ENCODE results near the gene TREX2. TPM values are rescaled to one million over a fixed set of nuclear protein-coding genes. Genes with fewer than 3 reads are reported as not detected.
A peak's percentile ranks its signal among the peaks of the same experiment; 100 is the strongest.

The TREX2 gene
- total RNA-seq, 1 donor from 2014 or later: 3.7 TPM

DNA sequence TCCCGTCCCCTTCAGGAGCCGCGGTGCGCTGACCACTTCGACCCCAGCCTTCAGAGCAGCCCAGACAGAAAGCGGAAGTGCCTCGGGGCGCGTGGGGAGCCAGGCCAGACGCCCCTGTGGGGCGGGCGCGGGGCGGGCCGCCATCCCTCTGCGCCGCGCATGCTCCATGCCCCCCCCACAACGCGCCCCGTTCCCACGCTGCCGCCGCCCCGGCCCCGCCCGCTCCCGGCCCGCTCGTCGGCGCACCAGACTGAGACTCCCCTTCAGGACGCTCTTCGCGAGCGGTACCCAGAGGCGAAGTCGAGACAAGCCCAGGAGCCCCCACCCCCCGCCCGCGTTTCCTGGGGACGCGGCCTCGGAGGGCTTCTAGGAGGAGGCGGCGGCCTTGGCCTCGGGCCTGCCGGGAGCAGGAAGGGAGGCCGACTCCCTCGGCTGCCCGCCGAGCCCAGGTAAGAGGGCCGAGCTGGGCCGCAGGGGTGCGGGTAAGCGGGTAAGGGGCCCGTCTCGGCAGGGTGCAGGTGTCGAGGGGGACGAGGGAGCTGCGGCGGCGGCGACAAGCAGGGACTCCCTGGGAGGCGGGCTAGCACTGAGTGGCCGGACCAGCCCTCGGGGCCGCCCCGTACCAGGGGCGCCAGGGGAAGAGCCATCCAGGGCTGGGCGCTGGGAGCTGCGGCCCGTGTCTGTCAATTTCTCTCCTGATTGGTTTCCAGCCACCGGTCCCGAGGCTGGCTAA is 34.4 kb downstream of the TREX2 start, which contains the start of gene ZFP92:
Gene ZFP92, plus strand, starts transcription at position 218 of the 733 bp plus-strand sequence. CDS start 6,851 bp downstream, outside the sequence.
- no peak within 1 kb of the TSS for H3K27ac ChIP-seq (ENCODE audit: low read depth, low read length)
- H3K4me3 ChIP-seq (ENCODE audit: low read length in 3 of 3): peak within 1 kb of the TSS in 2 of 3 donors; percentile 38 to 45
- no peaks in the 10 kb centered on the region for H3K36me3 ChIP-seq (ENCODE audit: control insufficient read depth in 3 of 3, insufficient read depth in 3 of 3, low read length in 3 of 3)
- peaks cover 7 to 20% (median 7%) of the 10 kb centered on the region in 3 donors for H3K27me3 ChIP-seq (ENCODE audit: control insufficient read depth in 3 of 3, insufficient read depth in 3 of 3, low read length in 3 of 3)
- H3K9ac ChIP-seq (ENCODE audit: low read depth in 1 of 3, low read length in 3 of 3): peak within 1 kb of the TSS in 1 of 3 donors; percentile 57
- H3K9me3 ChIP-seq (ENCODE audit: control insufficient read depth in 3 of 3, low read length in 3 of 3): no peaks in the 10 kb centered on the region
- peaks cover 0 to 5% (median 4%) of the 10 kb centered on the region in 3 donors for H3K4me1 ChIP-seq (ENCODE audit: control insufficient read depth in 3 of 3, insufficient read depth in 3 of 3, low read length in 3 of 3)

DNA sequence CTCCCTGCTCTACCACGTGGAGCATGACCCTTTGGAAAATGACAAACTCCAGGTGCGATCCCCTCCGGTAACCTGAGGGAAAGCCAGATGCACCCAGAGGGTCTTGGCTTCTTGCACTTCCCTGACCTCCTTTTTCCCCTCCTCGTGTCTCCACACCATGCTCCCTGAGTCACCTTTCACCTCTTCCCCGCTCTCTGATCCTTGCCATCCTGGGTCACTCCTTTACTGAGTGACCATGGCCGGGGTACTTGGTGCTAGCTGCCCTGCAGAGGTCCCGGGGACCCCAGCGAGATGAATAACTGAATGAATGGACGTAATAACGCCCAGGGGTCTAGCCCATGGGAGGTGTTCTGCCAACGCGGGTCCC is 35.0 kb downstream of the TREX2 start:
- no peaks in the 10 kb centered on the region for H3K36me3 ChIP-seq (ENCODE audit: control insufficient read depth in 3 of 3, insufficient read depth in 3 of 3, low read length in 3 of 3)
- peaks cover 0 to 5% (median 4%) of the 10 kb centered on the region in 3 donors for H3K4me1 ChIP-seq (ENCODE audit: control insufficient read depth in 3 of 3, insufficient read depth in 3 of 3, low read length in 3 of 3)
- no peak overlapping the region for H3K9ac ChIP-seq (ENCODE audit: low read depth in 1 of 3, low read length in 3 of 3)
- H3K9me3 ChIP-seq (ENCODE audit: control insufficient read depth in 3 of 3, low read length in 3 of 3): no peaks in the 10 kb centered on the region
- peak overlapping the region in 1 of 3 donors; percentile 14 for H3K4me3 ChIP-seq (ENCODE audit: low read length in 3 of 3)
- peaks cover 7 to 17% (median 7%) of the 10 kb centered on the region in 3 donors for H3K27me3 ChIP-seq (ENCODE audit: control insufficient read depth in 3 of 3, insufficient read depth in 3 of 3, low read length in 3 of 3)
- H3K27ac ChIP-seq (ENCODE audit: low read depth, low read length): no peak overlapping the region

- no peaks in the 10 kb centered on the region for H3K36me3 ChIP-seq (ENCODE audit: control insufficient read depth in 3 of 3, insufficient read depth in 3 of 3, low read length in 3 of 3)
- peaks cover 0 to 5% (median 4%) of the 10 kb centered on the region in 3 donors for H3K4me1 ChIP-seq (ENCODE audit: control insufficient read depth in 3 of 3, insufficient read depth in 3 of 3, low read length in 3 of 3)
- H3K9me3 ChIP-seq (ENCODE audit: control insufficient read depth in 3 of 3, low read length in 3 of 3): no peaks in the 10 kb centered on the region
- H3K4me3 ChIP-seq (ENCODE audit: low read length in 3 of 3): no peak overlapping the region
- peaks cover 7 to 16% (median 7%) of the 10 kb centered on the region in 3 donors for H3K27me3 ChIP-seq (ENCODE audit: control insufficient read depth in 3 of 3, insufficient read depth in 3 of 3, low read length in 3 of 3)
- no peak overlapping the region for H3K9ac ChIP-seq (ENCODE audit: low read depth in 1 of 3, low read length in 3 of 3)
- no peak overlapping the region for H3K27ac ChIP-seq (ENCODE audit: low read depth, low read length)
These were observed 35.5 kb downstream of the TREX2 start for GRCh38 chrX:153410373-153410772.

DNA sequence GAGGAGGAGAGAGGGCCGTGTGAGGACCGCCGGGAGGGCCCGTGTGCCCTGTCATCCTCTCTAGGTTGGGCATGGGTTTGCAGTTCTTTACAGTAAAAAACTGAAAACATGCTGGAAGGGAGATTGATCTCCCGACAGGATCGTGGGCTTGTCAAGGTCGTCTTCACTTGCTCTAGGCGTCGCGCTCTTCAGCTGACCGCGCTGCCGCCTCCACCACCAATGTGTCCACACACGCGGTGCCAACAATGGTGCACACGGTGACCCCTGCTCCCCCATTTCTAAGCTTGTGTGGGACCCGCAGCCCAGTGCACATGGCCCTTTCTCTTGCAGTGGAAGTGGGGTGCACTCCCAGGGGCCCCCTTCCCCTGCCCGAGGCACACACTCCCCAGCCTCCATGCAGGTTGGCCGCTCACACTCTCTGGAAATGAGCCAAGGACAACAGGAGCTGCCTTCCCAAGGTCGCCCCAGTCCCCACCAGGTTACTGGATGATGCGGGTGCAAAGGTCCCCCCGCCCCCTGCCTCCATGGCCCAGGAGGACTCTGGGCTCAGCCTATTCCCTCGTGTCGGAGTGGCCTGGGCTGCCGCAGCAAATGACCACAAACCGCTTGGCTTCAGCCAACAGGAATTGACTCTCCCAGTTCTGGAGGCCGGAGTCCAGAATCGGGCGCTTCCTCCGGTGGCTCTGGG is 36.3 kb downstream of the TREX2 start:
- no peaks in the 10 kb centered on the region for H3K36me3 ChIP-seq (ENCODE audit: control insufficient read depth in 3 of 3, insufficient read depth in 3 of 3, low read length in 3 of 3)
- H3K27ac ChIP-seq (ENCODE audit: low read depth, low read length): no peak overlapping the region
- H3K9me3 ChIP-seq (ENCODE audit: control insufficient read depth in 3 of 3, low read length in 3 of 3): no peaks in the 10 kb centered on the region
- peaks cover 0 to 5% (median 4%) of the 10 kb centered on the region in 3 donors for H3K4me1 ChIP-seq (ENCODE audit: control insufficient read depth in 3 of 3, insufficient read depth in 3 of 3, low read length in 3 of 3)
- H3K9ac ChIP-seq (ENCODE audit: low read depth in 1 of 3, low read length in 3 of 3): no peak overlapping the region
- peaks cover 7 to 16% (median 7%) of the 10 kb centered on the region in 3 donors for H3K27me3 ChIP-seq (ENCODE audit: control insufficient read depth in 3 of 3, insufficient read depth in 3 of 3, low read length in 3 of 3)
- H3K4me3 ChIP-seq (ENCODE audit: low read length in 3 of 3): no peak overlapping the region

DNA sequence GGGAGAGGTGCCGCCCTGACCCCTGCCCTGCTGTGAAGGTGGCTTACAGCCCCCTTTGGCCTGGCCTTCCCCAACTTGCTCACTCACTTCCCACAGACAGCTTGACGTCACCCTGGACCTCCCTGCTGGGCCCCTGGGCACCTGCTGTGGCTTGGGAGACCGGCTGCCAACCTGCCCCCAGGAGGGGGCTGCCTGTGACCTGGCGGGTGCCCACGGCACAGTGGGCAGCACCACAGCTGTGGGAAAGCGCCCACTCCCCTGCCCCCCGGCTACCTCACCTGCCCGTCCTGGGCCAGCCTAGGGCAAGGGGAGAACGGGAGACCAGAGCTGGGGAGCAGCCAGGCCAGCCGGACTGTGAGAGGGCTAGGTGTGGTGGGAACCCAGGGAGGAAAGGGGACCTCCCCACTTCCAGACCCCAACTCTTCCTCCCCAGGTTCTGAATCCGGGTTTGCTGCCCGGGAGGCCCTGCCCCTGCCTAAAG is 36.9 kb downstream of the TREX2 start:
- no peak overlapping the region for H3K4me3 ChIP-seq (ENCODE audit: low read length in 3 of 3)
- H3K4me1 ChIP-seq (ENCODE audit: control insufficient read depth in 3 of 3, insufficient read depth in 3 of 3, low read length in 3 of 3): peaks cover 0 to 5% (median 4%) of the 10 kb centered on the region in 3 donors
- H3K9me3 ChIP-seq (ENCODE audit: control insufficient read depth in 3 of 3, low read length in 3 of 3): no peaks in the 10 kb centered on the region
- no peak overlapping the region for H3K9ac ChIP-seq (ENCODE audit: low read depth in 1 of 3, low read length in 3 of 3)
- H3K27me3 ChIP-seq (ENCODE audit: control insufficient read depth in 3 of 3, insufficient read depth in 3 of 3, low read length in 3 of 3): peaks cover 7 to 16% (median 7%) of the 10 kb centered on the region in 3 donors
- H3K27ac ChIP-seq (ENCODE audit: low read depth, low read length): no peak overlapping the region
- H3K36me3 ChIP-seq (ENCODE audit: control insufficient read depth in 3 of 3, insufficient read depth in 3 of 3, low read length in 3 of 3): no peaks in the 10 kb centered on the region

DNA sequence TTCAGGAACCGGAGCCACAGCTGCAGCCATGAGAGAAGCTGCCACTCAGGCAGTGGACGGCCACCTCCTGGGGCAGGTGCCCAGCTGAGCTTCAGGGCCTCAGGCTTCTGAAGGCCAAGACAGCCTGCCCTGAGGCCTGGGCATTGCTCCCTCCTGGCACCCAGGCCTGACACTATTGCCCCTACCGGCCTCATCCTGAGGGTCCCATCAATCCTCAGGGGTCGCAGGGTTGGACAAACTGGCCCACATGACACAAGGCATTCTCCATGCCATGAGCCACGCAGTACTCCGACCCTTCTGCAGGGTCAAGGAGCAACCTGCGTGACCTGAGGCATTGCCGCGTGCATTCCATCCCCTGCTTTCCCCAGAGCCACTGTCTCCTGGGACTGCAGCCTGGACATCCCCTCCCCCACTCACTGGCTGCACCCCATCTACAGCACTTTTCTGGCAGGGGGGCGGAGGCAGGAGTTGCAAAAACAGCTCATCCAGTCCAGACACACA is 37.6 kb downstream of the TREX2 start:
- Histone ChIP-seq H3K9me3 (ENCODE audit: control insufficient read depth in 3 of 3, low read length in 3 of 3) (no peaks in the 10 kb centered on the region), H3K27me3 (ENCODE audit: control insufficient read depth in 3 of 3, insufficient read depth in 3 of 3, low read length in 3 of 3) (peaks cover 7 to 14% (median 7%) of the 10 kb centered on the region in 3 donors), H3K36me3 (ENCODE audit: control insufficient read depth in 3 of 3, insufficient read depth in 3 of 3, low read length in 3 of 3) (no peaks in the 10 kb centered on the region), H3K27ac (ENCODE audit: low read depth, low read length) (no peak overlapping the region), H3K4me3 (ENCODE audit: low read length in 3 of 3) (no peak overlapping the region), H3K4me1 (ENCODE audit: control insufficient read depth in 3 of 3, insufficient read depth in 3 of 3, low read length in 3 of 3) (peaks cover 0 to 5% (median 4%) of the 10 kb centered on the region in 3 donors), H3K9ac (ENCODE audit: low read depth in 1 of 3, low read length in 3 of 3) (no peak overlapping the region)

DNA sequence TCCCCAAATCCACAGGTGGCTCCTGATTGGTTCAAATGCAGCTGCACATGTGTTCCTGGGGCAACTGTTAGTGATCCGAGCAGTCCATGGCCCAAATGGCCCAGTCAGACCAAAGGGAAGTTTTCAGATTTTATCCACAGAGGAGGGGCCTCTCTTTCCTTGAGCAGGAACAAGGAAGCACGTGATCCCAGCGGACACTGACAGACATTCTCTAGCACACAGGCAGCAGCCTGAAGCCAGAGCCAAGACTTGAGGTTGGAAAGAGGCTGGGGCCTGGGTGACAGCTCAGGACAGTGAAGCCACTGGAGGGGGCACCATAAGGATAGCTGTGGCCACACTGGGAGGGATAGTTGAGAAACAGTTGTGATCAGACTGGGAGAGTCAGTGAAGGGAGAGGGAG is 38.1 kb downstream of the TREX2 start:
- no peaks in the 10 kb centered on the region for H3K36me3 ChIP-seq (ENCODE audit: control insufficient read depth in 3 of 3, insufficient read depth in 3 of 3, low read length in 3 of 3)
- H3K4me1 ChIP-seq (ENCODE audit: control insufficient read depth in 3 of 3, insufficient read depth in 3 of 3, low read length in 3 of 3): peaks cover 0 to 5% (median 4%) of the 10 kb centered on the region in 3 donors
- no peak overlapping the region for H3K9ac ChIP-seq (ENCODE audit: low read depth in 1 of 3, low read length in 3 of 3)
- peaks cover 7 to 12% (median 7%) of the 10 kb centered on the region in 3 donors for H3K27me3 ChIP-seq (ENCODE audit: control insufficient read depth in 3 of 3, insufficient read depth in 3 of 3, low read length in 3 of 3)
- no peak overlapping the region for H3K4me3 ChIP-seq (ENCODE audit: low read length in 3 of 3)
- no peak overlapping the region for H3K27ac ChIP-seq (ENCODE audit: low read depth, low read length)
- H3K9me3 ChIP-seq (ENCODE audit: control insufficient read depth in 3 of 3, low read length in 3 of 3): no peaks in the 10 kb centered on the region

DNA sequence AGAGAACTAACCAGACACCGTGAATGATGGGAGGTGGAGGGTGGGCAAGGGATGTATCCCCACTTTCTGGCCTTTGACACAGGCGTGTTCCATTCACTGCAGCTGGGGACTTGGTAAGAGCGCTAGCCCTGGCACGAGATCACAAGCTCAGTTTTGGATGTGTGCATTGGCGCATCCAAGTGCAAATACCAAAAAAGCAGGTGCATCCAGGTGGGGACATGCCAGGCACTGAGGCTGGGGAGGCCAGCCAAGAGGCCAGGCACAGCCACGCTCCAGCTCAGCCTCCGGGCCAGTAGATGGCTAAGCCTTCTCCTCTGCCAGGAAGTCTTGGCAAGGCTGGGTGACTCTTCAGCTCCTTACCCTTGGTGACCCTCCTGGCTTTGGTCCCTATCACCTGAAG is 39.0 kb downstream of the TREX2 start:
- no peaks in the 10 kb centered on the region for H3K9me3 ChIP-seq (ENCODE audit: control insufficient read depth in 3 of 3, low read length in 3 of 3)
- H3K4me3 ChIP-seq (ENCODE audit: low read length in 3 of 3): no peak overlapping the region
- no peak overlapping the region for H3K9ac ChIP-seq (ENCODE audit: low read depth in 1 of 3, low read length in 3 of 3)
- H3K27me3 ChIP-seq (ENCODE audit: control insufficient read depth in 3 of 3, insufficient read depth in 3 of 3, low read length in 3 of 3): peaks cover 3 to 5% (median 4%) of the 10 kb centered on the region in 3 donors
- peaks cover 0 to 1% (median under 1%) of the 10 kb centered on the region in 3 donors for H3K4me1 ChIP-seq (ENCODE audit: control insufficient read depth in 3 of 3, insufficient read depth in 3 of 3, low read length in 3 of 3)
- no peaks in the 10 kb centered on the region for H3K36me3 ChIP-seq (ENCODE audit: control insufficient read depth in 3 of 3, insufficient read depth in 3 of 3, low read length in 3 of 3)
- H3K27ac ChIP-seq (ENCODE audit: low read depth, low read length): no peak overlapping the region

DNA sequence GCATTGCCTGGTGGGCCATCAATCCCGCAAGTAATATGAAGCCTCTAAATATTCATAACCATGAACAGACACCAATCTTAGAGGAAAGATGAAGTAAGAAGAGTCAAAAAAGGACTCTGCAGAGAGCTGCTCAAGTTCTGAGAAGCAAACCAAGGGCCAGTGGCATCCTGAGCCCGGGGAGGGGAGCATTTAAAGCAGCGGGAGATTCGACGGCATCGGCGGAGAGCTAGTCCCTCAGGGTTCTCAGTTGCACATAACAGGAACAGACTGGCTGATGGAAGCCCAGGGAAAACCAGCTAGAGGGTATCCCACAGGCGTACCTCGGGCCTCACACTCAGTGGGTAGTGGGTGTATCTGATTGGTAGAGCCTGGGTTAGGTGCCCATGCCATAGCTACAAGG is 39.8 kb downstream of the TREX2 start:
- Histone ChIP-seq H3K4me3 (ENCODE audit: low read length in 3 of 3) (no peak overlapping the region), H3K36me3 (ENCODE audit: control insufficient read depth in 3 of 3, insufficient read depth in 3 of 3, low read length in 3 of 3) (no peaks in the 10 kb centered on the region), H3K9me3 (ENCODE audit: control insufficient read depth in 3 of 3, low read length in 3 of 3) (no peaks in the 10 kb centered on the region), H3K27me3 (ENCODE audit: control insufficient read depth in 3 of 3, insufficient read depth in 3 of 3, low read length in 3 of 3) (peaks cover 0 to 4% (median 0%) of the 10 kb centered on the region in 3 donors), H3K4me1 (ENCODE audit: control insufficient read depth in 3 of 3, insufficient read depth in 3 of 3, low read length in 3 of 3) (no peaks in the 10 kb centered on the region), H3K27ac (ENCODE audit: low read depth, low read length) (no peak overlapping the region), H3K9ac (ENCODE audit: low read depth in 1 of 3, low read length in 3 of 3) (no peak overlapping the region)

DNA sequence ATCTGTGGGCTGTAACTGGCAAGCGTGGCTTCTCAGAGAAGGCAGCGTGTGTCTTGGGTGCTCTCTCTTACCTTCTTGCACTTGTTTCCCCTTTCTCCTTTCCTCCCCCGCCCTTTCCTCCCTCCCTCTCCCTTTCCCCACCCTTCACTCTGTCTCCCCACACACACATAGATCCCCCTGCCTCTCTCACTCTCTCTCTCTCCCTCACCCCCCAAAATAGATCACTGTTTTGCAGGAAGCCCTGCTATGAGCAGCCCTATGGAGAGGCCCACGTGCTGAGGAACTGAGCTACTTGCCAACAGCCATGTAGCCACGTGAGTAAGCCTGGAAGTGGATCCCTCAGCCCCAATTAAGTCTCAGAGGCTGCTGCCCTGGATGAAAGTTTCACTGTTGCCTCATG is 40.4 kb downstream of the TREX2 start:
- H3K27me3 ChIP-seq (ENCODE audit: control insufficient read depth in 3 of 3, insufficient read depth in 3 of 3, low read length in 3 of 3): peaks cover 0 to 4% (median 0%) of the 10 kb centered on the region in 3 donors
- H3K36me3 ChIP-seq (ENCODE audit: control insufficient read depth in 3 of 3, insufficient read depth in 3 of 3, low read length in 3 of 3): no peaks in the 10 kb centered on the region
- H3K4me1 ChIP-seq (ENCODE audit: control insufficient read depth in 3 of 3, insufficient read depth in 3 of 3, low read length in 3 of 3): no peaks in the 10 kb centered on the region
- no peaks in the 10 kb centered on the region for H3K9me3 ChIP-seq (ENCODE audit: control insufficient read depth in 3 of 3, low read length in 3 of 3)
- no peak overlapping the region for H3K9ac ChIP-seq (ENCODE audit: low read depth in 1 of 3, low read length in 3 of 3)
- H3K27ac ChIP-seq (ENCODE audit: low read depth, low read length): no peak overlapping the region
- no peak overlapping the region for H3K4me3 ChIP-seq (ENCODE audit: low read length in 3 of 3)

Measured in skeletal muscle tissue (tissue), 4 donors.